HEK293 (cell line): ENCODE measurements around the gene SKA2.
A peak's percentile ranks its signal among the peaks of the same experiment; 100 is the strongest.

Experiments
- REPIN1 ChIP-seq: fragments of 450-650 bp; formaldehyde crosslinking; IDR thresholded peaks from 2 replicates; pipeline ENCODE4 v1.5.1; 2017; ENCODE audit warnings: missing biosample characterization, missing genetic modification characterization, low read depth
- TCF7L2 ChIP-seq: IDR thresholded peaks from 2 replicates; pipeline ENCODE4 v1.6.1; 2011; ENCODE audit warnings: low read depth, mild to moderate bottlenecking, inconsistent platforms, low read length, moderate library complexity, borderline replicate concordance
- ZBTB20 ChIP-seq: fragments of 450-650 bp; formaldehyde crosslinking; IDR thresholded peaks from 2 replicates; pipeline ENCODE4 v1.5.1; 2016; ENCODE audit warnings: missing biosample characterization, missing genetic modification characterization
- ZFP3 ChIP-seq: fragments of 450-650 bp; formaldehyde crosslinking; IDR thresholded peaks from 2 replicates; pipeline ENCODE4 v1.5.1; 2016; ENCODE audit warnings: low read depth, missing biosample characterization, missing genetic modification characterization
- ZNF121 ChIP-seq: fragments of 450-650 bp; formaldehyde crosslinking; IDR thresholded peaks from 2 replicates; pipeline ENCODE4 v1.5.1; 2016; ENCODE audit warnings: missing biosample characterization, missing genetic modification characterization
- ZNF16 ChIP-seq: fragments of 450-650 bp; formaldehyde crosslinking; IDR thresholded peaks from 2 replicates; pipeline ENCODE4 v1.5.1; 2016; ENCODE audit warnings: low read depth, missing biosample characterization, missing genetic modification characterization
- ZNF19 ChIP-seq: fragments of 450-650 bp; formaldehyde crosslinking; IDR thresholded peaks from 2 replicates; pipeline ENCODE4; 2016; ENCODE audit warnings: missing biosample characterization, missing genetic modification characterization, low read depth
- ZNF202 ChIP-seq: fragments of 450-650 bp; formaldehyde crosslinking; IDR thresholded peaks from 2 replicates; pipeline ENCODE4 v1.5.1; 2016; ENCODE audit warnings: missing biosample characterization, missing genetic modification characterization, borderline replicate concordance
- ZNF404 ChIP-seq: fragments of 450-650 bp; formaldehyde crosslinking; IDR thresholded peaks from 2 replicates; pipeline ENCODE4 v1.5.1; 2017; ENCODE audit warnings: missing biosample characterization, missing genetic modification characterization
- ZNF510 ChIP-seq: fragments of 450-650 bp; formaldehyde crosslinking; IDR thresholded peaks from 2 replicates; pipeline ENCODE4 v1.5.1; 2018; ENCODE audit warnings: mild to moderate bottlenecking, missing genetic modification characterization, missing biosample characterization; ENCODE audit not compliant: insufficient replicate concordance
- ZNF521 ChIP-seq: fragments of 450-650 bp; formaldehyde crosslinking; IDR thresholded peaks from 2 replicates; pipeline ENCODE4 v1.5.1; 2017; ENCODE audit warnings: missing biosample characterization, mild to moderate bottlenecking, missing genetic modification characterization
- ZNF529 ChIP-seq: fragments of 450-650 bp; formaldehyde crosslinking; IDR thresholded peaks from 2 replicates; pipeline ENCODE4 v1.5.1; 2017; ENCODE audit warnings: missing genetic modification characterization, missing biosample characterization; ENCODE audit not compliant: insufficient replicate concordance
- ZNF558 ChIP-seq: fragments of 450-650 bp; formaldehyde crosslinking; IDR thresholded peaks from 2 replicates; pipeline ENCODE4 v1.5.1; 2016; ENCODE audit warnings: missing biosample characterization, missing genetic modification characterization
- ZNF596 ChIP-seq: fragments of 450-650 bp; IDR thresholded peaks from 2 replicates; pipeline ENCODE4 v1.5.0; 2018; ENCODE audit warnings: missing biosample characterization, mild to moderate bottlenecking, missing genetic modification characterization, moderate library complexity
- ZNF785 ChIP-seq: fragments of 450-650 bp; formaldehyde crosslinking; IDR thresholded peaks from 2 replicates; pipeline ENCODE4 v1.5.1; 2016; ENCODE audit warnings: missing biosample characterization, missing genetic modification characterization
- ZNF830 ChIP-seq: fragments of 450-650 bp; IDR thresholded peaks from 2 replicates; pipeline ENCODE4 v1.5.0; 2018; ENCODE audit warnings: missing biosample characterization, missing genetic modification characterization, low read depth, mild to moderate bottlenecking, moderate library complexity
- ZNF837 ChIP-seq: fragments of 450-650 bp; formaldehyde crosslinking; IDR thresholded peaks from 2 replicates; pipeline ENCODE4 v1.5.1; 2016; ENCODE audit warnings: missing biosample characterization, missing genetic modification characterization
- TF ChIP-seq, protein P1 (sequence below): fragments of 450-650 bp; formaldehyde crosslinking; IDR thresholded peaks from 2 replicates; pipeline ENCODE4 v1.5.1; 2016; ENCODE audit warnings: missing biosample characterization, missing genetic modification characterization
- TF ChIP-seq, protein P2 (sequence below): fragments of 450-650 bp; formaldehyde crosslinking; IDR thresholded peaks from 2 replicates; pipeline ENCODE4 v1.5.1; 2016; ENCODE audit warnings: missing biosample characterization, missing genetic modification characterization
- TF ChIP-seq, protein P3 (sequence below): fragments of 450-650 bp; formaldehyde crosslinking; IDR thresholded peaks from 2 replicates; pipeline ENCODE4 v1.5.1; 2017; ENCODE audit warnings: missing biosample characterization, missing genetic modification characterization
- TF ChIP-seq, protein P4 (sequence below): fragments of 450-650 bp; formaldehyde crosslinking; IDR thresholded peaks from 2 replicates; pipeline ENCODE4 v1.5.1; 2017; ENCODE audit warnings: missing biosample characterization, missing genetic modification characterization
- TF ChIP-seq, protein P5 (sequence below): fragments of 450-650 bp; formaldehyde crosslinking; IDR thresholded peaks from 2 replicates; pipeline ENCODE4 v1.5.1; 2017; ENCODE audit warnings: missing biosample characterization, mild to moderate bottlenecking, missing genetic modification characterization, moderate library complexity
- TF ChIP-seq, protein P6 (sequence below): fragments of 450-650 bp; formaldehyde crosslinking; IDR thresholded peaks from 2 replicates; pipeline ENCODE4 v1.5.1; 2016; ENCODE audit warnings: missing biosample characterization, missing genetic modification characterization
- TF ChIP-seq, protein P7 (sequence below): fragments of 450-650 bp; IDR thresholded peaks from 2 replicates; pipeline ENCODE4 v1.5.1; 2018; ENCODE audit warnings: missing biosample characterization, mild to moderate bottlenecking, missing genetic modification characterization

SKA2 gene

DNA sequence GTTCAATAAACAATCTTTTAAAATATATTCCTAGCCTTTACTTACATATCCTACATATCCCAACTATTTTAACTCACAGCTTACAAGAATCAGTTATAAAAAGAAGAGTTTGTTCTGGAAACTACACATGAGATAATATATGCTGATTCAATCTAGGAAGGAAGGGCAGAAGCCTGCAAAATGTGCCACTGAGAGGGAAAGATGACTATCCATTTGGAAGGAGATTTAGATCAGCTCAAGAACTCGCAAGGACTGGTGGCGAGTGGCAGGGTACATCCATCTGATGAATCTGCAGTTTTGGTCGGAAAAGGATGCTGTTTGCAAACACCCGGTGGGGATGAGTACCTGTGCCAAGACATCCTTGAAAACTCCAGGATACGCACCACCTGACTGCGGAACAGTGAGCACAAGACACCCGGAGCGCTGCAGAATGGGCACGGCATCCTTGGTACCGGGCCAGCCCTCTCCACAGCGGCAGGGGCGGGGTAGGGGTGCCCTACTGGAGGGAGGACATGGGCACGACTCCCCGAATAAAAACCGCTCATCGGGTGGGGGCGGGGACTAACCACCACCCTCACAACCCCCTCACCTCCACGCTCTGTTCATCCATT lies 49.0 kb downstream of the SKA2 start (continued):
- TF ChIP-seq, protein P1, sequence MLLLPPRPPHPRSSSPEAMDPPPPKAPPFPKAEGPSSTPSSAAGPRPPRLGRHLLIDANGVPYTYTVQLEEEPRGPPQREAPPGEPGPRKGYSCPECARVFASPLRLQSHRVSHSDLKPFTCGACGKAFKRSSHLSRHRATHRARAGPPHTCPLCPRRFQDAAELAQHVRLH, result no peak
- TF ChIP-seq ZNF16 (tag by site-specific recombination) (no peak), ZNF837 (tag by site-specific recombination) (no peak), ZNF529 (tag by site-specific recombination) (no peak), REPIN1 (tag by site-specific recombination) (no peak), ZNF830 (no peak), ZBTB20 (peak; percentile 94), ZNF510 (tag by site-specific recombination) (no peak), ZNF521 (tag by site-specific recombination) (no peak), TCF7L2 (no peak), ZNF785 (tag by site-specific recombination) (no peak), ZNF202 (tag by site-specific recombination) (no peak), ZNF19 (tag by site-specific recombination) (no peak), ZNF404 (tag by site-specific recombination) (no peak), ZFP3 (no peak), ZNF596 (tag by site-specific recombination) (no peak), ZNF121 (tag by site-specific recombination) (no peak), ZNF558 (tag by site-specific recombination) (no peak)
- TF ChIP-seq, protein P2, sequence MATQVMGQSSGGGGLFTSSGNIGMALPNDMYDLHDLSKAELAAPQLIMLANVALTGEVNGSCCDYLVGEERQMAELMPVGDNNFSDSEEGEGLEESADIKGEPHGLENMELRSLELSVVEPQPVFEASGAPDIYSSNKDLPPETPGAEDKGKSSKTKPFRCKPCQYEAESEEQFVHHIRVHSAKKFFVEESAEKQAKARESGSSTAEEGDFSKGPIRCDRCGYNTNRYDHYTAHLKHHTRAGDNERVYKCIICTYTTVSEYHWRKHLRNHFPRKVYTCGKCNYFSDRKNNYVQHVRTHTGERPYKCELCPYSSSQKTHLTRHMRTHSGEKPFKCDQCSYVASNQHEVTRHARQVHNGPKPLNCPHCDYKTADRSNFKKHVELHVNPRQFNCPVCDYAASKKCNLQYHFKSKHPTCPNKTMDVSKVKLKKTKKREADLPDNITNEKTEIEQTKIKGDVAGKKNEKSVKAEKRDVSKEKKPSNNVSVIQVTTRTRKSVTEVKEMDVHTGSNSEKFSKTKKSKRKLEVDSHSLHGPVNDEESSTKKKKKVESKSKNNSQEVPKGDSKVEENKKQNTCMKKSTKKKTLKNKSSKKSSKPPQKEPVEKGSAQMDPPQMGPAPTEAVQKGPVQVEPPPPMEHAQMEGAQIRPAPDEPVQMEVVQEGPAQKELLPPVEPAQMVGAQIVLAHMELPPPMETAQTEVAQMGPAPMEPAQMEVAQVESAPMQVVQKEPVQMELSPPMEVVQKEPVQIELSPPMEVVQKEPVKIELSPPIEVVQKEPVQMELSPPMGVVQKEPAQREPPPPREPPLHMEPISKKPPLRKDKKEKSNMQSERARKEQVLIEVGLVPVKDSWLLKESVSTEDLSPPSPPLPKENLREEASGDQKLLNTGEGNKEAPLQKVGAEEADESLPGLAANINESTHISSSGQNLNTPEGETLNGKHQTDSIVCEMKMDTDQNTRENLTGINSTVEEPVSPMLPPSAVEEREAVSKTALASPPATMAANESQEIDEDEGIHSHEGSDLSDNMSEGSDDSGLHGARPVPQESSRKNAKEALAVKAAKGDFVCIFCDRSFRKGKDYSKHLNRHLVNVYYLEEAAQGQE (tag by site-specific recombination), result no peak; the same call in 1 of the 2 replicates
- TF ChIP-seq, protein P3, sequence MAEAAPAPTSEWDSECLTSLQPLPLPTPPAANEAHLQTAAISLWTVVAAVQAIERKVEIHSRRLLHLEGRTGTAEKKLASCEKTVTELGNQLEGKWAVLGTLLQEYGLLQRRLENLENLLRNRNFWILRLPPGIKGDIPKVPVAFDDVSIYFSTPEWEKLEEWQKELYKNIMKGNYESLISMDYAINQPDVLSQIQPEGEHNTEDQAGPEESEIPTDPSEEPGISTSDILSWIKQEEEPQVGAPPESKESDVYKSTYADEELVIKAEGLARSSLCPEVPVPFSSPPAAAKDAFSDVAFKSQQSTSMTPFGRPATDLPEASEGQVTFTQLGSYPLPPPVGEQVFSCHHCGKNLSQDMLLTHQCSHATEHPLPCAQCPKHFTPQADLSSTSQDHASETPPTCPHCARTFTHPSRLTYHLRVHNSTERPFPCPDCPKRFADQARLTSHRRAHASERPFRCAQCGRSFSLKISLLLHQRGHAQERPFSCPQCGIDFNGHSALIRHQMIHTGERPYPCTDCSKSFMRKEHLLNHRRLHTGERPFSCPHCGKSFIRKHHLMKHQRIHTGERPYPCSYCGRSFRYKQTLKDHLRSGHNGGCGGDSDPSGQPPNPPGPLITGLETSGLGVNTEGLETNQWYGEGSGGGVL, result peak; percentile 71
- TF ChIP-seq, protein P4, sequence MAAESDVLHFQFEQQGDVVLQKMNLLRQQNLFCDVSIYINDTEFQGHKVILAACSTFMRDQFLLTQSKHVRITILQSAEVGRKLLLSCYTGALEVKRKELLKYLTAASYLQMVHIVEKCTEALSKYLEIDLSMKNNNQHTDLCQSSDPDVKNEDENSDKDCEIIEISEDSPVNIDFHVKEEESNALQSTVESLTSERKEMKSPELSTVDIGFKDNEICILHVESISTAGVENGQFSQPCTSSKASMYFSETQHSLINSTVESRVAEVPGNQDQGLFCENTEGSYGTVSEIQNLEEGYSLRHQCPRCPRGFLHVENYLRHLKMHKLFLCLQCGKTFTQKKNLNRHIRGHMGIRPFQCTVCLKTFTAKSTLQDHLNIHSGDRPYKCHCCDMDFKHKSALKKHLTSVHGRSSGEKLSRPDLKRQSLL (tag by site-specific recombination), result no peak
- TF ChIP-seq, protein P5, sequence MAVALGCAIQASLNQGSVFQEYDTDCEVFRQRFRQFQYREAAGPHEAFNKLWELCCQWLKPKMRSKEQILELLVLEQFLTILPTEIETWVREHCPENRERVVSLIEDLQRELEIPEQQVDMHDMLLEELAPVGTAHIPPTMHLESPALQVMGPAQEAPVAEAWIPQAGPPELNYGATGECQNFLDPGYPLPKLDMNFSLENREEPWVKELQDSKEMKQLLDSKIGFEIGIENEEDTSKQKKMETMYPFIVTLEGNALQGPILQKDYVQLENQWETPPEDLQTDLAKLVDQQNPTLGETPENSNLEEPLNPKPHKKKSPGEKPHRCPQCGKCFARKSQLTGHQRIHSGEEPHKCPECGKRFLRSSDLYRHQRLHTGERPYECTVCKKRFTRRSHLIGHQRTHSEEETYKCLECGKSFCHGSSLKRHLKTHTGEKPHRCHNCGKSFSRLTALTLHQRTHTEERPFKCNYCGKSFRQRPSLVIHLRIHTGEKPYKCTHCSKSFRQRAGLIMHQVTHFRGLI, result no peak
- TF ChIP-seq, protein P6, sequence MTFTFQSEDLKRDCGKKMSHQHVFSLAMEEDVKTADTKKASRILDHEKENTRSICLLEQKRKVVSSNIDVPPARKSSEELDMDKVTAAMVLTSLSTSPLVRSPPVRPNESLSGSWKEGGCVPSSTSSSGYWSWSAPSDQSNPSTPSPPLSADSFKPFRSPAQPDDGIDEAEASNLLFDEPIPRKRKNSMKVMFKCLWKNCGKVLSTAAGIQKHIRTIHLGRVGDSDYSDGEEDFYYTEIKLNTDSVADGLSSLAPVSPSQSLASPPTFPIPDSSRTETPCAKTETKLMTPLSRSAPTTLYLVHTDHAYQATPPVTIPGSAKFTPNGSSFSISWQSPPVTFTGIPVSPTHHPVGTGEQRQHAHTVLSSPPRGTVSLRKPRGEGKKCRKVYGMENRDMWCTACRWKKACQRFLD, result no peak
- TF ChIP-seq, protein P7, sequence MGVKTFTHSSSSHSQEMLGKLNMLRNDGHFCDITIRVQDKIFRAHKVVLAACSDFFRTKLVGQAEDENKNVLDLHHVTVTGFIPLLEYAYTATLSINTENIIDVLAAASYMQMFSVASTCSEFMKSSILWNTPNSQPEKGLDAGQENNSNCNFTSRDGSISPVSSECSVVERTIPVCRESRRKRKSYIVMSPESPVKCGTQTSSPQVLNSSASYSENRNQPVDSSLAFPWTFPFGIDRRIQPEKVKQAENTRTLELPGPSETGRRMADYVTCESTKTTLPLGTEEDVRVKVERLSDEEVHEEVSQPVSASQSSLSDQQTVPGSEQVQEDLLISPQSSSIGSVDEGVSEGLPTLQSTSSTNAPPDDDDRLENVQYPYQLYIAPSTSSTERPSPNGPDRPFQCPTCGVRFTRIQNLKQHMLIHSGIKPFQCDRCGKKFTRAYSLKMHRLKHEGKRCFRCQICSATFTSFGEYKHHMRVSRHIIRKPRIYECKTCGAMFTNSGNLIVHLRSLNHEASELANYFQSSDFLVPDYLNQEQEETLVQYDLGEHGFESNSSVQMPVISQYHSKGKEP (tag by site-specific recombination), result no peak
